Breast epithelium (tissue), 3 donors: ENCODE measurements around the gene EHMT1.

Experiments used
- CTCF ChIP-seq, 3 donors: fragments of 450-650 bp; IDR thresholded peaks; one replicate each; pipeline ENCODE4 v1.5.1; 2016 to 2017; ENCODE audit warnings: antibody characterized with exemption in 3 of 3, mild to moderate bottlenecking in 3 of 3, moderate library complexity in 3 of 3
- POLR2A ChIP-seq: fragments of 450-650 bp; IDR thresholded peaks from one replicate; pipeline ENCODE4 v1.6.1; 2016; ENCODE audit warnings: antibody characterized with exemption, mild to moderate bottlenecking, moderate library complexity
- POLR2AphosphoS5 ChIP-seq, 3 donors: sonication (generic); formaldehyde crosslinking; IDR thresholded peaks; one replicate each; pipeline ENCODE4 v1.6.1; 2017; ENCODE audit warnings: antibody characterized with exemption in 3 of 3

GRCh38 chr9:137710704-137711103 lies 91.9 kb downstream of the EHMT1 start:
- TF ChIP-seq POLR2A: no peak
- TF ChIP-seq CTCF (IDR thresholded peaks at IDR 0.05): no peak
- TF ChIP-seq POLR2AphosphoS5 (IDR thresholded peaks at IDR 0.05): no peak
